GM10266 (cell line): Measurements from ENCODE around the gene PLD3.

Experiments used
- DNase-seq: peaks from one replicate; pipeline ENCODE4 v3.0.0; 2012; ENCODE audit errors: extremely low spot score
- TF ChIP-seq, protein P1 (sequence below): IDR thresholded peaks from 2 replicates; pipeline ENCODE4 v1.5.1; 2012; ENCODE audit warnings: mild to moderate bottlenecking, low read depth; ENCODE audit not compliant: control insufficient read depth, insufficient read depth; ENCODE audit errors: missing control alignments

The PLD3 gene

GRCh38 chr19:40339018-40339728 lies 9.3 kb upstream of the PLD3 start:
- no peak for DNase-seq
- TF ChIP-seq, protein P1, sequence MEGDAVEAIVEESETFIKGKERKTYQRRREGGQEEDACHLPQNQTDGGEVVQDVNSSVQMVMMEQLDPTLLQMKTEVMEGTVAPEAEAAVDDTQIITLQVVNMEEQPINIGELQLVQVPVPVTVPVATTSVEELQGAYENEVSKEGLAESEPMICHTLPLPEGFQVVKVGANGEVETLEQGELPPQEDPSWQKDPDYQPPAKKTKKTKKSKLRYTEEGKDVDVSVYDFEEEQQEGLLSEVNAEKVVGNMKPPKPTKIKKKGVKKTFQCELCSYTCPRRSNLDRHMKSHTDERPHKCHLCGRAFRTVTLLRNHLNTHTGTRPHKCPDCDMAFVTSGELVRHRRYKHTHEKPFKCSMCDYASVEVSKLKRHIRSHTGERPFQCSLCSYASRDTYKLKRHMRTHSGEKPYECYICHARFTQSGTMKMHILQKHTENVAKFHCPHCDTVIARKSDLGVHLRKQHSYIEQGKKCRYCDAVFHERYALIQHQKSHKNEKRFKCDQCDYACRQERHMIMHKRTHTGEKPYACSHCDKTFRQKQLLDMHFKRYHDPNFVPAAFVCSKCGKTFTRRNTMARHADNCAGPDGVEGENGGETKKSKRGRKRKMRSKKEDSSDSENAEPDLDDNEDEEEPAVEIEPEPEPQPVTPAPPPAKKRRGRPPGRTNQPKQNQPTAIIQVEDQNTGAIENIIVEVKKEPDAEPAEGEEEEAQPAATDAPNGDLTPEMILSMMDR, result no peak

DNA sequence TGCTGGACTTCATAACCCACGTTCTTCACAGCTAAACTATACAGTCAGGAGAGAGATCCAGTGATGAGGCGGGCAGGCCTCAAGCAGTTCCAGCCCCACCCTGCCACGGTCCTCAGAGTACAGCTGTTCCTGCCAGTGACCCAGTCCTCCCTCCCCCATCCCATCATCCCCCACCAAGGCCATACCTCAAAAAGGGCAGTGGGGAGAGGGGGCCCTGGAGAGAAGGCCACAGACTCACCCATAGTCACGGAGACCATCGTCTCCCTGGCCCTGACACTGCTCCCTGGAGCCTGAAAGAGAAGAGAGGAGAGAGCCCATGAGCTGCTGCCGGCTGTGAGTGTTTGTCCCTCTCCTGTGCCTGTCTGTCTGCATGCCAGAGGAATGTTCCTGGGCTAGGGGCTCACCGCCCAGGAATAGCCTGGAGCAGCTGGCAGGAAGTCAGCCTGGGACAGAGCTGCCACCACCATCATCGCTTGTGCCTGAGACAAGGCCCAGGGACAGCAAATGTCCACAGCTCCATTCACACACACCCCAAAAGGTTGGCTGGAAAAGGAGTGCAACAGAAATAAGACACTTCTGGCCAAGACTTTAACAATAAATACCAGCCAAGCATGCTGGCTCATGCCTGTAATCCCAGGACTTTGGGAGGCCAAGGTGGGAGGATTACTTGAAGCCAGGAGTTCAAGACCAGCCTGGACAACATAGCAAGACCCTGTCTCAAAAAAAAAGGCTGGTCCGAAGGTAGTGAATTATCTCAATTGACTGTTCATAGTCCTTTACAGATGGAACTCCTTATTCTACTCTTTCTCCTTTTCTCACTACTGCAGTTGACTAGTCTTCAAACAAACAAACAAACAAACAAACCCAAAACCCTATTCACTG lies 6.7 kb upstream of the PLD3 start:
- DNase-seq, result no peak
- TF ChIP-seq, protein P1, result no peak

DNA sequence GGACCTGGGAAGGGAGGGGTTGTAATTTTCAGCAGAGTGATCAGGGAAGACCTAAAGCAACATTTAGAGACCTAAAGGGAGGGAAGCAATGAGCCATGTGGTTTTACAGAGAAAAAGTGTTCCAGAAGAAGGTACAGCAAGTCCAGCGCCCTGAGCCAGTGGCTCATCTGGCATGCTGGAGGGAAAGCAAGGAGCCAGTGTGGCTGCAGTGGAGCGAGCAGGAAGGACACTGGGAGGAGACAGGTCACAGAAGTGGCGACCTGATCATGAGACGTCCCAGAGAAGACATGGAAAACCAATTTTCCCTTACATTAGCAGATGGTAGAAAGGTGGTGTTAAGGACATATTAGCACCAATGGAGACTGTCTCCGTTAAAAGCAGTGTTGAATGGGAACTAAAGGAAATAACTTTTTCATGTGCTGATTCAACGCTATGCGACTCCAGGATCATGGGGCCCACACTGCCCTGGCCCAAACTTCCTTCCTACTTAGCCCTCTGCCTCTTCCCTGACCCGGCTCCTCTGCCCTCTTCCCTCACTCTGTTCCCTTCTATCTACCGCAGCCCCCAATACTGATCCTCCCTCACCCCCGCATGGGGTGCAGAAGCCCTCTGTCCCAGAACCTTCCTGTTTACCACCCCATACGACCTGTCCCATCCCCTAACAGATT lies 5.7 kb upstream of the PLD3 start:
- no peak for DNase-seq
- TF ChIP-seq, protein P1, result no peak

DNA sequence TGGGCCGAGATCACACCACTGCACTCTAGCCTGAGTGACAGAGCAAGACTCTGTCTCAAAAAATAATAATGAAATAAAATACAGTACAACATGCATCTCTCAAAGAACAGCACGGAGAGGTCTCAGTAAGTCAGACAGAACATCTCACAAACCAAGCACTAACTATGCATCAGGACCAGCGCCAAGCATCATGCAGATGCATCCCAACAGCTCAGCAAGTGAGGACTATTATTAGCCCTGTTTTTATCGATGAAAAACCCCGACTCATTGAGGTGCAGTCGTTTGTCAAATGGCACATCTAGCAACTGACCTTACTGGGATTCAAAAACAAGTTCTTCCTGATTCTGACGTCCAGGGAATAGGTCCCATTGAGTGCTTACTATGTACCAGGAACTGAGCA lies 4.1 kb upstream of the PLD3 start:
- no peak for DNase-seq
- TF ChIP-seq, protein P1, result no peak

- TF ChIP-seq, protein P1, result no peak
- DNase-seq, result no peak
Observed at GRCh38 chr19:40348961-40349507, 539 bp downstream of the PLD3 start.

DNA sequence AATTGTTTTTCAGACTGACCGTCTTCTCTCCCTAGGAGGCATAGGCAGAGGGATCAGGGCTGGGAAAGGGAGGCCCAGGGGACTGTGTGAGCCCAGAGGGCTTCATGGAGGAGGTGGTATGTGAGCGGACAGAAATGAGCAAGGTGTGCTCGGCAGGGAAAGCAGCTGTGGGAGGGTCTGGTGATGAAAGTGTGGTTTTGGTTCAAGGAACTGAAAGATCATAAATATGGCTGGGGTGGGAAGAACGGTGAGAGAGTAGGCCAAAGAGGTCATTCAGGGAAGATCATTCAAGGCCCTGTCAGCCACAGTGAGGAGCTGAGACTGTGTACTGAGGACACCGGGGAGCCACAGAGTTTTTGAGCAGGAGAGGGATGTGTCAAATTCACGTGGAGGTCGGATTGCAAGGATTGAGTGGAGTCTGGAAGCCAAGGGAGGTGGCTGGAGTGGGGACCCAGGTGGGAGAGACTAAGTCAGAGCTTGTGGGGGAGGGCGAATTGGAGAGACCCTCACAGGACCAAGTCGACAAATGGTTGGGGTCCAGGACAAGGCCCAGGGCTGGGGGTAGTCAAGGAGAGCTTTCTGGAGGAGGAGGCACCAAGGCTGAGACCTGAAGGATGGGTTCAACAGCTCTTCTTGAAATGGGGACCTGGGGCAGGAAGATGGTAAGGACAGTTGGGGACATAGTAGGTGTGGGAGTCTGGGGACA lies 7.6 kb downstream of the PLD3 start:
- TF ChIP-seq, protein P1, result no peak
- DNase-seq, result no peak
